ENCODE measurements around the gene AIFM2.
"Not testable (repeated sequence)": the region's sequence is repeated elsewhere in the genome, so short reads cannot be mapped to it uniquely, and the experiment has no call there.

Gene AIFM2

GRCh38 chr10:70121281-70121949 lies 11.2 kb downstream of the AIFM2 start:
- no peak for DNase-seq

- no peak for DNase-seq
Measured at GRCh38 chr10:70120417-70120816, 12.2 kb downstream of the AIFM2 start.

- no peak for DNase-seq
Measured at GRCh38 chr10:70119623-70120022, 13.0 kb downstream of the AIFM2 start.

DNA sequence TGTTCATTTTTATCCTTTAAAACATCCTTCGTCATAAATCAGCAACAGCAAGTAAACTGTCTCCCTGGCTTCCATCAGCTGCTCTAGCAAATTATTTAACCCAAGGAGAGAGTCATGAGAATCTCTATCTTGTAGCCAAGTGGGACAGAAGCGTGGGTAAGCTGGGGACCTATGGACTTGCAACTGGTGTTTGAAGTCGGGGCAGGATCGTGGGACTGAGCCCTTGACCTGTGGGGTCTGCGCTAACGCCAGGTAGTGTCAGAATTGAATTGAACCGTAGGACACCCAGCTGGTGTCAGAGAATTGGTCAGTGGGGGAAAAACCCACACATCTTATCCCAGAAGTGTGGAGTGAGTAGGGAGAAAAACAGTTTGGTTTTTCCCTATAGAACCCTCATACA lies 13.4 kb downstream of the AIFM2 start:
- no peak for DNase-seq

- DNase-seq, result no peak
Measured at GRCh38 chr10:70118196-70118595, 14.4 kb downstream of the AIFM2 start.

DNA sequence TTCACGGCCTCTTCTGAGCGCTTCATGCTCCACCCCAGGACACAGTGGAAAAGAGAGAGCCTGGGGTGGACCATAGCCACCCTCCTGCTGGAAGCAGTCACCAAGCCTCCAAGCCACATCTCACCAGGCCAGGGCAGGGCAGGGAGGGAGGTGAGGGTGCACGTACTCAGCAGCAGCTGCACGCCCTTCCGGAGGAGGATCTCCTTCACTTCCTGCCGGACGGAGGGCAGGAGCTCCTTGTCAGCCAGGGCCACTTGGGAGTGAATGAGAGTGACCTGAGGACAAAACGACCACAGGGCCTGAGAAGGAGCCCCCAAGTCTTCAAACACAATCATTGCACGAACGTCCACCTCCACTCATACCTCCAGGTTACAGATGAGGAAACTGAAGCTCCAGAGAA lies 15.0 kb downstream of the AIFM2 start:
- DNase-seq, result no peak

GRCh38 chr10:70115948-70116682 lies 16.5 kb downstream of the AIFM2 start:
- peak; percentile 61 for DNase-seq

DNA sequence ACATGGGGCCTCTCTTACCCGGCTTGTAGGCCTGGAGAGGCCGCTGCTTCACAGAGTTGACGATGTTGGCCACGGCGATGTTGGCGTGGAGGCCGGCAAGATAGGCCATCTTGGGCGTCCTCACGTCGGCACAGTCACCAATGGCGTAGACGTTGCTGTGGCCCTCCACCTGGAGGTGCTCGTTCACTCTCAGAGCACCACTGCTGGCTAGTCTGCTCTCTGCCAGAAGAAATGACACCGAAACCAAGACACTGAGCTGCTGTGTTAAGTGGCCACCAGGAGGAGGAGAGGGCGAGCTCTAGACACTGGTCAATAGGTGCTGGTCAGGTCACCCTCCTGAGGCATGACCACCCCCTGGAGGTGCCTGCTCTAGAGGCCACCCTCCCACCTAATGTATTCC lies 17.7 kb downstream of the AIFM2 start:
- DNase-seq, result no peak

- no peak for DNase-seq
Measured at GRCh38 chr10:70112071-70112470, 20.6 kb downstream of the AIFM2 start.

GRCh38 chr10:70111496-70111895 lies 21.1 kb downstream of the AIFM2 start:
- DNase-seq, result no peak

GRCh38 chr10:70109064-70109729 lies 23.4 kb downstream of the AIFM2 start:
- DNase-seq, result no peak

DNA sequence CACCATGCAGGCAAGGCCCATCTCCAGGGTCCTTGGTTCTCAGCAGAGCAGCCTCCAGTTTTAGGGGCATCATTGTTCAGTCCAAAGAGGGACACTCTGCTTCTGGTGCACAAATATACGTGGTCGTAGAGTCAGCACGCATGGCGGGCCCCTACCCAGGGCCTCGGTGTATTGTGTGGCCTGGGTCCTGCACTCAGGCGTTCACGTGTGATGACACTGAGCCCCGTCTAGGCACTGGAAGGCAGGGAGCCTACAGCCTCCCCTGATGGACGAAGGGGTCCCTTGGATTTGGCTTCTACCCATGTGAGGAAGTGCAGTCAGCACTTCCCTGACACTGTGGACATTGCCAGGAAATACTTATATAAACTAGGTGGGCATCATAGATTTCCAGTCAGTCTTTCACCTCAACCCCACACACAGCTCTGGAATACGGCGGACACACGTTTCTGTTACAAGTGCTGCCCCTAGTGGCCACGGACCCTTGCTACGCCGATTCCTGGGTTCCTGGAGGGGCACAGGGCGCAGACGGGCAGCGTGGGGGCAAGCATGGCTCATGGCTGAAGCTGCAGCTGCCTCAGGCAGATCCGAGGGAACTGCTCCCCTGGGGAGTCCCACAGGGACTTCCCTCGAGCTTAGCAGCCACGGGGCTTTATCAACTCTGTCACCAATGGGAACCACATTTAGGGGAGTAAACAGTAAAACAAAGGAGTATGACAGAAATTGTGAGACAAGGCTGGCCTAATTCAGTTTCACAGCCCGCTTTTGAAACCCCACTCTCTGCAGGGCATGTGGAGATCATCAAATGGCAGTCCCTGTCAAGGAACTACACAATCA lies 25.4 kb downstream of the AIFM2 start:
- no peak for DNase-seq

DNA sequence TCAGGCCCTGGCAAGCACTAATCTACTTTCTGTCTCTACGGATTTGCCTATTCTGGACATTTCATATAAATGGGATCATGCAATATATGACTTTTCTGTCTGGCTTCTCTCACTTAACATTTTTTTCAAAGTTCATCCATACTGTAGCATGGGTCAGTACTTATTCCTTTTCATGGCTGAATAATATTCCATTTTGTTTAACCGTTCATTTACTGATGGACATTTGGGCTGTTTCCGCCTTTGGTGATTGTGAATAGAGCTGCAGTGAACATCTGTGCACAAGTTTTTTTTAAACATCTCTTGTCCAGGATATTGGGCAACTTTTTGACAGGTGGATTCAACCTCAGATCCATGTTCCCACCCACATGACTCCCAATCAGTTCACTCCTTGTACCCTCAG lies 31.0 kb downstream of the AIFM2 start:
- no peak for DNase-seq

GRCh38 chr10:70101068-70101562 lies 31.5 kb downstream of the AIFM2 start:
- not testable (repeated sequence) for DNase-seq

- DNase-seq, result no peak
Measured at GRCh38 chr10:70098271-70098670, 34.4 kb downstream of the AIFM2 start.

GRCh38 chr10:70097459-70097858 lies 35.2 kb downstream of the AIFM2 start:
- no peak for DNase-seq

DNA sequence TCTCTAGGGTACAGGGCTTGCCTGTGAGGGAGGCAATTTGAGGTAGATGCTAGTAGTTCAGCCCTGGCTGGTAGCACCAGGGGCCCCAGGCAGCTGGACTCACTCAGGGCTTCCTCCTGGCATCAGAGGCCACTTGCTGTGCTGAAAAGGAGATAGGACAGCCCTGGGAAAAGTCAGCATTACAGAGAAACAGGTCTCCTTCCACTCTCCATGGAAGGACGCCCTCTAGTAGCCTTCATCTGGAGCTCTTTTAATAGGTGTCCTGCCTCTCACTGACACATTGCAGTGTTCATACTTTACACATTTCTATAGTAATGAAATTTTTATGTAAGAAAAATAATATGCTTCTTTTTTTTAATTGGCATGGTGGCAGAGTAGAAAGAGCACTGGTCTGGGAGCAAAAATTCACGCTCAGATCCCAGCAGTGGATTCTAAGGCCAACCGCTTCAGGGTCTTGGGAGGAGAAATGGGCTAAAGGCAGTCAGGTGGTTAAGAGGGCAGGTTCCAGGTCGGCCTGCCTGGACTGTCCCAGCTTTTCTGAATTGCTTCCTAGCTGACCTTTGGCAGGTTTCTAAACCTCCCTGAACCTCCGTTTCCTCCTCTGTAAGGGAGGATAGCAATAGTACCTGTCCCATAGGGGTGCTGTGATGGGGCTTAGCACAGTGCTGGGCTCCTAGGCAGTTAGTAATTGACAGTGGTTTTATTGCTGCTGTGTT lies 35.8 kb downstream of the AIFM2 start:
- DNase-seq, result no peak

GRCh38 chr10:70096016-70096704 lies 36.5 kb downstream of the AIFM2 start:
- DNase-seq, result no peak

- no peak for DNase-seq
Measured at GRCh38 chr10:70094250-70094649, 38.4 kb downstream of the AIFM2 start.

DNA sequence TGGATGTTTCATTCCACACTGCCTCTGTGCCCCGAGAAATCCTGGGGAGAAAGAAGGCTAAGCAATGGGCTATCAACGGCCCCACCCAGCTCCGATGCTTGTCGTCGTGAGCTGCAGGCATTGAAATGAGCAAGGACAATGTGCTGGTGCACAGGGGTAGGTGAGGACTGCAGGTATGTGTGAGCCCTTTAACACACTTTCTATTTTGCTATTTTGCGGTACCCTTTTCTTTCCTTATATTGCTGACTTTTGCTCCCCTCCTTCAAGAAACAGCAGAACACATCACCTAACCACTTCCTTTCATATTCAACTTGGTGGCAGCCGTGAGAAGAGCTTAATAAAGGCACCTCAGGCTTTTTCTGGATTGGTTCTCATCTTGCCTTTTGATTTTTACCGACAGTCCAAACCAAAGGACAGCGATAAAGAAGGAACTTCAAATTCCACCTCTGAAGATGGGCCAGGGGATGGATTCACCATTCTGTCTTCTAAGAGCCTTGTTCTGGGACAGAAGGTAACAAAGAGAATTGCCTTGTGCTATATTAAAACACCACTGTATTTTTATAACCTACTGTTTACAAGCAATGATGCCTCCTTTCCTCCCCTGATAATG lies 39.2 kb downstream of the AIFM2 start:
- peak; percentile 12 for DNase-seq

DNA sequence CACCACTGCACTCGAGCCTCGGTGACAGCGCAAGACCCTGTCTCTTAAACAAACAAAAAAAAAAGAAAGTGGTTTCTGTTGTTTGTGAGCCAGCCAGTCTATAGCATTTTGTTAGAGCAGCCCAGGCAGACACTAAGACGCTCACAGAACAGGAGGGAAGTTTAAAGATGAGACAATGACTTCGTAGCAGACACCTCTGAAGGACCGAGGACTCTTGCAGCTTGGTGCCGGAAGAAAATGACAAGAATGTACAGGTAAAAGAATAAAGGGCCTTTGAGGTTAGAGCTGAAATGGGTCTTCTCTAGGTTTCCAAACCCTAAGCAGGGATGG lies 40.3 kb downstream of the AIFM2 start:
- no peak for DNase-seq

Measured in activated gamma-delta T cell treated with Interleukin-2 at 50 U/mL for 16 hours (primary cell).